MCF 10A (cell line): ENCODE results near the gene OR52I2. TPM values are rescaled to one million over a fixed set of nuclear protein-coding genes. Genes with fewer than 3 reads are reported as not detected.
A peak's percentile ranks its signal among the peaks of the same experiment; 100 is the strongest.

ENCODE experiments used
- BruUV-seq: library from RNA; stranded (reverse); fragments of 400-500 nt; replicated peaks from 2 replicates; lab custom pipeline; 2021; lab: Mats Ljungman, UMichigan
- CTCF ChIA-PET: fragments of 300-600 bp; sonication (Branson Sonifier 250); formaldehyde crosslinking; extraction: SDS; loops from one replicate; lab custom pipeline; 2021; ENCODE audit warnings: antibody characterized with exemption, inconsistent platforms; lab: Yijun Ruan, JAX
- POLR2A ChIA-PET: fragments of 300-600, 350-650 bp; sonication (Branson Sonifier 250); formaldehyde crosslinking; extraction: SDS; loops from one replicate; lab custom pipeline; 2020; ENCODE audit warnings: antibody characterized with exemption, inconsistent platforms; lab: Yijun Ruan, JAX
- DNase-seq: peaks from one replicate; pipeline ENCODE4 v3.0.0-alpha.2; 2018; ENCODE audit not compliant: unreplicated experiment
- H3K27ac Mint-ChIP-seq: one replicate; pipeline ENCODE4 v1.8.0; 2022; ENCODE audit warnings: mild to moderate bottlenecking, low read depth, mixed read lengths; ENCODE audit not compliant: unreplicated experiment
- H3K27me3 Mint-ChIP-seq: one replicate; pipeline ENCODE4 v1.8.0; 2022; ENCODE audit warnings: mixed read lengths; ENCODE audit not compliant: insufficient read depth, unreplicated experiment
- H3K36me3 Mint-ChIP-seq: one replicate; pipeline ENCODE4 v1.8.0; 2022; ENCODE audit warnings: mild to moderate bottlenecking, moderate library complexity, mixed read lengths; ENCODE audit not compliant: insufficient read depth, unreplicated experiment
- H3K4me1 Mint-ChIP-seq: one replicate; pipeline ENCODE4 v1.8.0; 2022; ENCODE audit warnings: mixed read lengths; ENCODE audit not compliant: insufficient read depth, unreplicated experiment
- H3K4me3 Mint-ChIP-seq: one replicate; pipeline ENCODE4 v1.8.0; 2022; ENCODE audit warnings: mild to moderate bottlenecking, moderate library complexity, mixed read lengths; ENCODE audit not compliant: unreplicated experiment
- H3K9me3 Mint-ChIP-seq: one replicate; pipeline ENCODE4 v1.8.0; 2022; ENCODE audit warnings: mixed read lengths; ENCODE audit not compliant: unreplicated experiment
- CTCF ChIP-seq: fragments of 200-600 bp; IDR thresholded peaks from one replicate; pipeline ENCODE4 v1.8.0; 2022; ENCODE audit warnings: antibody characterized with exemption, mild to moderate bottlenecking; ENCODE audit not compliant: unreplicated experiment
- intact Hi-C: fragments of 100-400 bp; cut with micrococcal nuclease; formaldehyde crosslinking; loops from 2 replicates; pipeline ENCODE4 v1.14.1; 2022
- total RNA-seq: library from RNA; stranded (reverse); gene quantifications from 2 replicates; pipeline ENCODE4 v1.2.3, GENCODE V29; 2022

The OR52I2 gene
- total RNA-seq, 1 experiment from 2014 or later = not detected

DNA sequence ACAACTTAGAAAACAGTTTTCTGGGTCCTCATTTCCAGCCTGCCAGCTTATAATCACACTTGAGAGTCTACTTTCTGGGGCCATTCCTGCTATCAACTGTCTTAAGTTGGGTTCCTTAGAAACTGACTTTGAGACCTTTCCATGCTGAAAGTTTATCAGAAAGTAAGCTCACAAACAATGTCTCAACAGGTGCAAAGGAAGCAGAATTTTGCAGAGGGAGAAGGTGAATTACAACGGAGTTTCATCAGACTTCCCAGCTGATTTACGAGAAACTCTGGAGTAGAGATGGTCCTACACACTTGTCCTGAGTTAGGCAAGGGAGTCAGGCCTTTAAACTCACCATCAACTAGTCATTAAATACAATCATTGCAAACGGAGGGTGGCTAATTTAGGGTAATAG, 4.7 kb upstream of the OR52I2 start:
- H3K27ac Mint-ChIP-seq = no peak overlapping the region
- DNase-seq = no peak
- intact Hi-C loops = no loop called here
- POLR2A ChIA-PET = no interaction called here
- TF ChIP-seq CTCF = no peak
- H3K4me3 Mint-ChIP-seq = no peak overlapping the region
- H3K9me3 Mint-ChIP-seq = no peaks in the 10 kb centered on the region
- BruUV-seq = no TSS peak
- CTCF ChIA-PET = interaction anchor here (0.7 kb wide), 1 partner anchor 60 kb away, joined by 3 read pairs; no protein-coding TSS in a partner anchor
- H3K36me3 Mint-ChIP-seq = no peaks in the 10 kb centered on the region
- H3K27me3 Mint-ChIP-seq = peaks cover 26% of the 10 kb centered on the region
- no peaks in the 10 kb centered on the region for H3K4me1 Mint-ChIP-seq

- BruUV-seq = no TSS peak
- H3K36me3 Mint-ChIP-seq = no peaks in the 10 kb centered on the region
- H3K27me3 Mint-ChIP-seq = peaks cover 28% of the 10 kb centered on the region
- H3K4me3 Mint-ChIP-seq = no peak overlapping the region
- ChIA-PET POLR2A (no interaction called here), CTCF (no interaction called here)
- TF ChIP-seq CTCF = no peak
- H3K27ac Mint-ChIP-seq = no peak overlapping the region
- intact Hi-C loops = no loop called here
- peak; percentile 43 for DNase-seq
- H3K9me3 Mint-ChIP-seq = no peaks in the 10 kb centered on the region
- no peaks in the 10 kb centered on the region for H3K4me1 Mint-ChIP-seq
Measured at GRCh38 chr11:4577761-4578160, 3.8 kb upstream of the OR52I2 start.

- no peak for DNase-seq
- Mint-ChIP-seq H3K27ac (no peak overlapping the region), H3K4me1 (no peaks in the 10 kb centered on the region), H3K4me3 (no peak overlapping the region), H3K36me3 (no peaks in the 10 kb centered on the region), H3K9me3 (no peaks in the 10 kb centered on the region), H3K27me3 (peaks cover 36% of the 10 kb centered on the region)
- no TSS peak for BruUV-seq
- ChIA-PET CTCF (interaction anchor here (0.6 to 0.7 kb wide), 2 partner anchors 9 to 62 kb away, joined by 3 read pairs; no protein-coding TSS in a partner anchor), POLR2A (no interaction called here)
- TF ChIP-seq CTCF = no peak
- intact Hi-C loops = no loop called here
Measured at GRCh38 chr11:4578624-4579023, 2.9 kb upstream of the OR52I2 start.

GRCh38 chr11:4580124-4580523, 1.4 kb upstream of the OR52I2 start:
- peaks cover 49% of the 10 kb centered on the region for H3K27me3 Mint-ChIP-seq
- CTCF ChIA-PET = interaction anchor here (1.3 kb wide), 1 partner anchor 393 kb away, joined by 3 read pairs; no protein-coding TSS in a partner anchor
- H3K4me3 Mint-ChIP-seq = no peak overlapping the region
- no peak overlapping the region for H3K27ac Mint-ChIP-seq
- intact Hi-C loops = no loop called here
- H3K4me1 Mint-ChIP-seq = no peaks in the 10 kb centered on the region
- no peak for DNase-seq
- no peaks in the 10 kb centered on the region for H3K36me3 Mint-ChIP-seq
- no peak for TF ChIP-seq CTCF
- BruUV-seq = no TSS peak
- no peaks in the 10 kb centered on the region for H3K9me3 Mint-ChIP-seq
- POLR2A ChIA-PET = interaction anchor here (0.5 kb wide), 1 partner anchor 458 kb away, joined by 6 read pairs; no protein-coding TSS in a partner anchor
